ENCODE data around the gene ZFAND3.

DNA sequence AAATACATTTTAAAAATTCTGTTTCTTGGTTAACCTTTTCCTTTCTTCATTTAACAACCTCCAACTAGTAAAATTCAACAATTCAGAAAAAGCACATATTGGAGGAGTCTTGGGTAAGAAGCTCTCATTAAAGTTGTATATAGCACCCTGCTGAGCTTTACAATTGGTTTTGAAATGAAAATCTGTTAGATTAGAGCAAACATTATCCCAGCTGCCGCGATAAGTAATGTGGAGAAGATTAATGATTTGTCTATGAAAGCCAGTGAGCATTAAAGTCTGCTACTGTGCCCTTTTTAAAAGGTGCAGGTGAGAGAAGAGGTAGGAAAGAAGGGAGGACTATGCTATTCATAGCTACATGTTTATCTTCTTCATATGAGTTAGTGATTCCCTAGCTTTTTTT lies 201.5 kb downstream of the ZFAND3 start:
- TF ChIP-seq CTCF (IDR thresholded peaks at IDR 0.05; ENCODE audit: low read length) (no peak), EZH2 (IDR thresholded peaks at IDR 0.05; ENCODE audit: borderline replicate concordance, low read length) (no peak)

Measured in OCI-LY1 (cell line).